ENCODE data around the gene UNK. TPM values are rescaled to one million over a fixed set of nuclear protein-coding genes. Genes with fewer than 3 reads are reported as not detected.
A peak's percentile ranks its signal among the peaks of the same experiment; 100 is the strongest.

Gene UNK
- total RNA-seq, 2 donors from 2014 or later: 19.0 to 22.1 TPM

- Mint-ChIP-seq H3K4me3 (no peak overlapping the region), H3K9me3 (no peaks in the 10 kb centered on the region), H3K27ac (peak overlapping the region; percentile 20), H3K27me3 (no peaks in the 10 kb centered on the region), H3K36me3 (ENCODE audit: low read depth) (no peaks in the 10 kb centered on the region), H3K4me1 (no peaks in the 10 kb centered on the region)
- ATAC-seq (replicated peaks): no peak
These were observed 89.9 kb downstream of the UNK start for GRCh38 chr17:75874323-75875181.

Other genes with a start within 250 kb of the UNK start
- gene MYO15B, start 197.0 kb upstream of the UNK start, total RNA-seq: 10 to 100 TPM; 10.2 to 44.5 TPM
- under 1 TPM in 1 of 2 donors, not detected in 1; 0.21 TPM for gene SMIM5, start 151.4 kb upstream of the UNK start, total RNA-seq
- 10 to 100 TPM; 29.7 to 35.6 TPM for gene RECQL5, start 117.7 kb upstream of the UNK start, total RNA-seq
- 10 to 100 TPM; 68.1 to 90.0 TPM for gene SAP30BP, start 117.5 kb upstream of the UNK start, total RNA-seq
- gene ITGB4, start 63.3 kb upstream of the UNK start, total RNA-seq: 1 to 10 TPM in 1 of 2 donors, under 1 TPM in 1; 0.54 to 1.2 TPM
- 10 to 100 TPM; 43.4 to 51.4 TPM for gene GALK1, start 19.6 kb upstream of the UNK start, total RNA-seq
- 100 to 1,000 TPM; 153 to 160 TPM for gene UNC13D, start 59.6 kb downstream of the UNK start, total RNA-seq
- 100 to 1,000 TPM in 1 of 2 donors, 10 to 100 TPM in 1; 67.4 to 127 TPM for gene WBP2, start 70.5 kb downstream of the UNK start, total RNA-seq
- 10 to 100 TPM; 11.0 to 32.4 TPM for gene TRIM47, start 93.8 kb downstream of the UNK start, total RNA-seq
- 10 to 100 TPM; 20.3 to 33.9 TPM for gene TRIM65, start 112.1 kb downstream of the UNK start, total RNA-seq
- 100 to 1,000 TPM in 1 of 2 donors, 10 to 100 TPM in 1; 74.2 to 113 TPM for gene MRPL38, start 120.1 kb downstream of the UNK start, total RNA-seq
- 10 to 100 TPM in 1 of 2 donors, 1 to 10 TPM in 1; 9.2 to 10.6 TPM for gene FBF1, start 156.2 kb downstream of the UNK start, total RNA-seq
- 10 to 100 TPM; 24.0 to 35.2 TPM for gene ACOX1, start 194.4 kb downstream of the UNK start, total RNA-seq
- gene TEN1, start 194.4 kb downstream of the UNK start, total RNA-seq: 10 to 100 TPM; 15.3 to 18.5 TPM
- gene CDK3, start 216.0 kb downstream of the UNK start, total RNA-seq: 1 to 10 TPM; 8.0 to 9.0 TPM
- under 1 TPM in 1 of 2 donors, not detected in 1; 0.11 TPM for gene EVPL, start 242.5 kb downstream of the UNK start, total RNA-seq

All from activated T-helper 17 cell treated with anti-CD3 and anti-CD28 coated beads, Interleukin-2, amount 50 U/mL, for 72 hours (primary cell).